Gastrocnemius medialis (tissue), 4 donors: ENCODE data around the gene CXorf51A. TPM values are rescaled to one million over a fixed set of nuclear protein-coding genes. Genes with fewer than 3 reads are reported as not detected.
"Not testable (repeated sequence)": the region's sequence is repeated elsewhere in the genome, so short reads cannot be mapped to it uniquely, and the experiment has no call there.

ENCODE experiments used
- ATAC-seq, 2 donors: fragments of 150-250 bp; one replicate each; pipeline ENCODE4 v1.9.1; 2016
- DNase-seq, 2 donors: peaks; one replicate each; pipeline ENCODE4 v3.0.0-alpha.2; 2019
- H3K27ac ChIP-seq, 4 donors: fragments of 200-600 bp; sonication (generic); 1 replicate in 1 of 4; 2 replicates in 3 of 4; pipeline ENCODE4 v1.5.1; 2016 to 2018; ENCODE audit warnings: mild to moderate bottlenecking in 2 of 4, moderate library complexity in 1 of 4
- H3K27me3 ChIP-seq, 3 donors: fragments of 200-600 bp; sonication (generic) in 2 of 3; 1 replicate in 1 of 3; 2 replicates in 2 of 3; pipeline versions ENCODE4 v1.5.1 to v1.6.0; 2016 to 2019; ENCODE audit warnings: mild to moderate bottlenecking in 1 of 3, moderate library complexity in 1 of 3
- H3K36me3 ChIP-seq, 2 donors: fragments of 200-600 bp; sonication (generic) in 1 of 2; one replicate each; pipeline ENCODE4 v1.5.1; 2017 to 2018
- H3K4me1 ChIP-seq, 2 donors: fragments of 200-600 bp; sonication (generic) in 1 of 2; one replicate each; pipeline ENCODE4 v1.5.1; 2016 to 2017; ENCODE audit warnings: mild to moderate bottlenecking in 2 of 2
- H3K4me3 ChIP-seq, 4 donors: fragments of 200-600 bp; sonication (generic) in 3 of 4; 1 replicate in 1 of 4; 2 replicates in 3 of 4; pipeline ENCODE4 v1.5.1; 2016 to 2019; ENCODE audit warnings: mild to moderate bottlenecking in 2 of 4
- H3K9me3 ChIP-seq, 3 donors: fragments of 200-600 bp; sonication (generic) in 2 of 3; 1 replicate in 1 of 3; 2 replicates in 2 of 3; pipeline ENCODE4 v1.5.1; 2016 to 2019
- CTCF ChIP-seq, 5 experiments: fragments of 450-650 bp in 3 of 5; fragments of 200-600 bp in 2 of 5; sonication (generic) in 2 of 5; IDR thresholded peaks in 4 of 5; conservative IDR thresholded peaks in 1 of 5; 1 replicate in 4 of 5; 2 replicates in 1 of 5; pipeline ENCODE4 v1.5.1; 2016 to 2019; ENCODE audit warnings: antibody characterized with exemption in 5 of 5, mild to moderate bottlenecking in 3 of 5, moderate library complexity in 3 of 5
- POLR2A ChIP-seq, 2 donors: fragments of 450-650 bp; IDR thresholded peaks; one replicate each; pipeline ENCODE4 v1.6.1; 2017; ENCODE audit warnings: antibody characterized with exemption in 2 of 2, mild to moderate bottlenecking in 2 of 2, moderate library complexity in 2 of 2
- in situ Hi-C, 4 donors: fragments of 200-750 bp; cut with MboI; loops; one replicate each; pipeline versions ENCODE4 v1.15.0 to v1.8.0; 2017; ENCODE audit warnings: low sequenced_read_pairs in 4 of 4
- intact Hi-C: fragments of 100-400 bp; cut with DNase I; formaldehyde crosslinking; loops from one replicate; pipeline ENCODE4 v1.15.1; 2023; ENCODE audit warnings: low total_unique reads
- total RNA-seq, 4 donors: library from RNA; depleted of rRNA; stranded (reverse); fragments of >200 nt; gene quantifications; one replicate each; pipeline versions ENCODE4 v1.1.0 to v1.2.3, GENCODE V29; 2016

Gene CXorf51A
- total RNA-seq = not detected

- ATAC-seq, H3K36me3 ChIP-seq, H3K27me3 ChIP-seq, H3K9me3 ChIP-seq, DNase-seq, in situ Hi-C loops, H3K27ac ChIP-seq, H3K4me1 ChIP-seq, H3K4me3 ChIP-seq, intact Hi-C loops: not testable (repeated sequence)
These were observed at the start of gene CXorf51A for GRCh38 chrX:146814644-146815043. Gene CXorf51A (minus strand): TSS chrX:146814744. CDS start chrX:146814723, 21 bp downstream.

GRCh38 chrX:146863566-146863965 is 49.0 kb upstream of the CXorf51A start:
- ATAC-seq = no peak
- Histone ChIP-seq H3K36me3 (no peaks in the 10 kb centered on the region), H3K4me3 (no peak overlapping the region), H3K9me3 (no peaks in the 10 kb centered on the region), H3K27ac (no peak overlapping the region), H3K4me1 (no peaks in the 10 kb centered on the region), H3K27me3 (no peaks in the 10 kb centered on the region)
- no peak for TF ChIP-seq CTCF (IDR thresholded peaks at IDR 0.05 in 4 of 5, conservative IDR thresholded peaks at IDR 0.05 in 1 of 5)
- no peak for TF ChIP-seq POLR2A (IDR thresholded peaks at IDR 0.05)
- DNase-seq = no peak
- intact Hi-C loops (no loop called here), in situ Hi-C loops (no loop called here)

DNA sequence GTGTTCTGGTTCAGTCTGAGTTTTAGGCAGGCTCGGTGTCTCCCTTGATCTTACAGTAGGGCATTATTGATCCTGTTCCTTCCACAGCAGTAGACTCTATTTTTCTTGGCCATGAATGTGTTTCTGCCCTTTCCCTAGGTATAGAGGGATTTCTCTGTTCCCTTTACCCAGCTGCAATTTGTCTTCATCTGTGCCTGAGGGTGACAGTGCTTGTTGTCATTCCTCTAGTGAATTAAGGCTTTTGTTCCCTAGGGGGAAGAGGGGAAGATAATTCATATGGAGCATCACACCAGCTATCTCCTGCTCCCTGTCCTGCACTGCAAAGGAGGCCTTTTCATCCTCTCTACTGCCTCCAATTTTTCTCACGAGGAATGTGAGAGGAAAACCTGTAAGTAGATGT is 39.7 kb upstream of the CXorf51A start:
- TF ChIP-seq POLR2A (IDR thresholded peaks at IDR 0.05) = no peak
- H3K36me3 ChIP-seq = no peaks in the 10 kb centered on the region
- no peak for ATAC-seq
- no peaks in the 10 kb centered on the region for H3K9me3 ChIP-seq
- H3K27ac ChIP-seq = no peak overlapping the region
- no peak for DNase-seq
- intact Hi-C loops = no loop called here
- no peaks in the 10 kb centered on the region for H3K4me1 ChIP-seq
- H3K27me3 ChIP-seq = no peaks in the 10 kb centered on the region
- in situ Hi-C loops = no loop called here
- no peak overlapping the region for H3K4me3 ChIP-seq

DNA sequence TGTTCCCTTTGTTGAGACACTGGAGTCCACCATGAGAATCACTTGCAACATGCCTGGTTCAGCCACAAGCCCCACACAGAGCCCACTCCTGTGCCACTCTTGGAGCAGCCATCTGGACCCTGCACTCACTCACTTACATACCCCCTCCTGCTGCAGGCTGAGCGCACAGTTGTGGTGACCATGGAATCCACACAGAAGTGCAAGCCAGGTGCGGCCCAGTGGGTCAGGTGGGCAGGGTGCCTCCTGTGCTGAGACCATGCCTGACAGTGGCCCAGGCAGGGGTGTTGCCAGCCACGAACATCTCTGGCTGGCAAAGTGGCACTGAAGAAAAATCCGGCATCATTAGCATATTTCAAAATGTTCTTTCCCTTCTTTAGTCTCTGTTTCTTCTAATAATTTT is 17.4 kb upstream of the CXorf51A start:
- intact Hi-C loops = no loop called here
- ATAC-seq (no peak), DNase-seq (no peak)

GRCh38 chrX:146809471-146809870 is 5.1 kb downstream of the CXorf51A start, which contains the start of gene CXorf51B:
Gene CXorf51B (plus strand): TSS chrX:146809771. CDS start chrX:146809792, 21 bp downstream.
- DNase-seq, H3K27me3 ChIP-seq, H3K27ac ChIP-seq, H3K4me3 ChIP-seq, ATAC-seq, intact Hi-C loops, H3K4me1 ChIP-seq, H3K9me3 ChIP-seq, in situ Hi-C loops, H3K36me3 ChIP-seq: not testable (repeated sequence)

More for the DNA sequence above, 17.4 kb upstream of the CXorf51A start:
- no peaks in the 10 kb centered on the region for H3K27me3 ChIP-seq
- no peaks in the 10 kb centered on the region for H3K36me3 ChIP-seq
- H3K4me1 ChIP-seq = no peaks in the 10 kb centered on the region
- H3K27ac ChIP-seq = no peak overlapping the region
- H3K4me3 ChIP-seq = no peak overlapping the region
- H3K9me3 ChIP-seq = no peaks in the 10 kb centered on the region
- in situ Hi-C loops = no loop called here
- no peak for TF ChIP-seq POLR2A (IDR thresholded peaks at IDR 0.05)
- TF ChIP-seq CTCF (IDR thresholded peaks at IDR 0.05 in 4 of 5, conservative IDR thresholded peaks at IDR 0.05 in 1 of 5) = no peak

Other genes with a start within 250 kb of the CXorf51A start
- not detected for gene CXorf51B, start 5.0 kb downstream of the CXorf51A start, total RNA-seq